Fibroblast of mammary gland (primary cell): ENCODE results near the gene TMPRSS11E.
A peak's percentile ranks its signal among the peaks of the same experiment; 100 is the strongest.

ENCODE experiments used
- DNase-seq: peaks from one replicate; pipeline ENCODE4 v3.0.0-alpha.2; 2010; ENCODE audit warnings: low read depth
- H3K4me3 ChIP-seq: 2 replicates; pipeline ENCODE4 v1.5.1; 2011; ENCODE audit warnings: low read depth, mild to moderate bottlenecking, low read length, moderate library complexity; ENCODE audit not compliant: control insufficient read depth
- TF ChIP-seq, protein P1 (sequence below): conservative IDR thresholded peaks from 2 replicates; pipeline ENCODE4 v1.5.1; 2011; ENCODE audit warnings: low read depth, low read length, inconsistent platforms; ENCODE audit not compliant: control insufficient read depth, insufficient read depth

TMPRSS11E gene

DNA sequence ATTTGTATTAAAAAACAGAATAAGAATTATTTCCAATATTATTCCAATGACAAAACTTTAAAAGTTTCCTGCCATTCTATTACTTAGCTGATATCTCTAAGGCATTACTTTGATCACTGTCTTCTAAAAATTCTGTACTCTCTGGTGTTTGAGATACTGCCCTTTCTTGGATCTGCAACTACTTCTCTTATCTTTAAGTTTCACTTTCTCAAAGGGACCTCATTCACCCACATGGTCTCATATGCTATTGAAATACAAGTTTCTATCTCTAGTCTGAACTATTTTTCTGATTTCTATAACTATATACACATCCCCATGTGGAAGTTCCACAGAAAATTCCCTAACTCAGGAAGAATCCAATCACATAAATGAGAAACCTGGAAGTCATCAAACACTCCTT, 22.2 kb downstream of the TMPRSS11E start:
- DNase-seq: no peak
- H3K4me3 ChIP-seq: no peak overlapping the region
- TF ChIP-seq, protein P1, sequence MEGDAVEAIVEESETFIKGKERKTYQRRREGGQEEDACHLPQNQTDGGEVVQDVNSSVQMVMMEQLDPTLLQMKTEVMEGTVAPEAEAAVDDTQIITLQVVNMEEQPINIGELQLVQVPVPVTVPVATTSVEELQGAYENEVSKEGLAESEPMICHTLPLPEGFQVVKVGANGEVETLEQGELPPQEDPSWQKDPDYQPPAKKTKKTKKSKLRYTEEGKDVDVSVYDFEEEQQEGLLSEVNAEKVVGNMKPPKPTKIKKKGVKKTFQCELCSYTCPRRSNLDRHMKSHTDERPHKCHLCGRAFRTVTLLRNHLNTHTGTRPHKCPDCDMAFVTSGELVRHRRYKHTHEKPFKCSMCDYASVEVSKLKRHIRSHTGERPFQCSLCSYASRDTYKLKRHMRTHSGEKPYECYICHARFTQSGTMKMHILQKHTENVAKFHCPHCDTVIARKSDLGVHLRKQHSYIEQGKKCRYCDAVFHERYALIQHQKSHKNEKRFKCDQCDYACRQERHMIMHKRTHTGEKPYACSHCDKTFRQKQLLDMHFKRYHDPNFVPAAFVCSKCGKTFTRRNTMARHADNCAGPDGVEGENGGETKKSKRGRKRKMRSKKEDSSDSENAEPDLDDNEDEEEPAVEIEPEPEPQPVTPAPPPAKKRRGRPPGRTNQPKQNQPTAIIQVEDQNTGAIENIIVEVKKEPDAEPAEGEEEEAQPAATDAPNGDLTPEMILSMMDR: no peak

DNA sequence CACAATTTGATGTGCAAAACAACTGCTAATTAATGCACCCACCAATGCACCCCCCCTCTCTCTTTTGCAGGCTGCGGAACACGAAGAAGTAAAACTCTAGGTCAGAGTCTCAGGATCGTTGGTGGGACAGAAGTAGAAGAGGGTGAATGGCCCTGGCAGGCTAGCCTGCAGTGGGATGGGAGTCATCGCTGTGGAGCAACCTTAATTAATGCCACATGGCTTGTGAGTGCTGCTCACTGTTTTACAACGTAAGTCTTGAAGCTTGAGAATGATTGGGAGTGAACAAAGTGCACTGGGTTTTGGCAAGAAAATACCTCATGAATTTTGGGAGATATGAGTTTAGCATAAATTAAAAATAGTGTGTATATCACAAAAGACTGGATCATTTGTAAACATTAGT, 28.9 kb downstream of the TMPRSS11E start:
- no peak overlapping the region for H3K4me3 ChIP-seq
- peak; percentile 90 for DNase-seq
- TF ChIP-seq, protein P1: no peak

DNA sequence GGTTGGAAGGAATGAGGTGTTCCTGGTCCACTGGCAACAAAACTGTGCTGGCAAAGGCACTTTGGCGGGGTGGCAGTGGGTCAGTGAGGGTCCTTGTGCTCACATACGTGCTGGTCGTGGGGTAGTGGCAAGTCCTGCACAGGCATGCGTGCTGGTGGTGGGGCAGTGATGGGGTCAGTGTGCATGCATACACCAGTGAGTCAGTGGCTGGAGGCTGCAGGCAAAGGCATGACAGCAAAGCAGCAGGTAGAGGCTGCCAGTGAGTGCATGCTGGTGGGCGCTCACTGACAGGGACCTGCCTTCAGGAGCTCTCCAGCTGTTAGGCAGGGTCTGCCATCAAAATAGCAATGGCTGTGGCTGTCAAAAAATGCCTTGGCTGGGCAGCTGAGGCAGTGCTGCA, 42.1 kb downstream of the TMPRSS11E start:
- DNase-seq: no peak
- TF ChIP-seq, protein P1: no peak
- H3K4me3 ChIP-seq: no peak overlapping the region

DNA sequence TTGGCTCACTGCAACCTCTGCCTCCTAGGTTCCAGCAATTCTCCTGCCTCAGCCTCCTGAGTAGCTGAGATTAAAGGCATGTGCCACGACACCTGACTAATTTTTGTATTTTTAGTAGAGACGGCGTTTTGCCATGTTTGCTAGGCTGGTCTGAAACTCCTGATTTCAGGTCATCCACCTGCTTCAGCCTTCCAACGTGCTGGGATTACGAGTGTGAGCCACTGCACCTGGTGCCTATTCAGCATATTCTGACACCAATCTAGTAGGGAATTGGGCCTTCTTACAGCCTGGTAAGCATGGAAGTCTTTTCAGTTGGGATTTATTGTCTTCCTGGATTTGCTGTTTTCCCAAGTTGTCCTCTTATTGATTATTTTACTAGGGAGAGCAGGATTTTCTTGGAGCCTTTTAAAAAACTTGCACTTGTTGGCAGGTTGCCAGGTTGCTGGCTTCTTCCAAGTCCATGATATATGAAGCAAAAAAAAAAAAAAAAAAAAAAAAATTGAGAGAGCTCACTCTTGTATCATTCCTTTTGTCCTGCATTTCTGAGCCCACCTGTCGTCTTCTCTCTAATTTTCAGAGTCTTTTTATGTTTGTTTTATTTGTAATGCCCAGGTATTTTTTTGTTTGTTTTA, 43.7 kb downstream of the TMPRSS11E start:
- H3K4me3 ChIP-seq: no peak overlapping the region
- TF ChIP-seq, protein P1: no peak
- DNase-seq: peak; percentile 11

DNA sequence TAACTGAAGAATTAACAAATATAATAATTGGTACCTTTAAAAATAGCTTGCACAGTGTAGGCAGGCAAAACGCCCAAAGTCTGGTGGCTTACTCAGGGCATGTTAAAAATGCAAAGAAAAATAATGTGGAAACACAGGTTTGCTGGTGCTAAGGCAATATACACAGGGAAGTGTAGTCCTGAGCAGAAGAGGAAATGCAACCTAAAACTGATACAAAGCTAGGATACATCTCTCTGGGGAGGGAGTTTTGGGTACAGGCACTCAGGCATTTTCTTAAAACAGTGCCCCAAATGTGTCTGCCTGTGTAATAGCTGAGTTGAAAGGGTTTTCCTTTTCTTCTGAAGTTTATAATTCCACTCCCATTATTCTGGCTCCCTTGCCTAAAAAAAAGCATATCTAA, 47.4 kb downstream of the TMPRSS11E start:
- no peak for DNase-seq
- H3K4me3 ChIP-seq: no peak overlapping the region
- TF ChIP-seq, protein P1: no peak

DNA sequence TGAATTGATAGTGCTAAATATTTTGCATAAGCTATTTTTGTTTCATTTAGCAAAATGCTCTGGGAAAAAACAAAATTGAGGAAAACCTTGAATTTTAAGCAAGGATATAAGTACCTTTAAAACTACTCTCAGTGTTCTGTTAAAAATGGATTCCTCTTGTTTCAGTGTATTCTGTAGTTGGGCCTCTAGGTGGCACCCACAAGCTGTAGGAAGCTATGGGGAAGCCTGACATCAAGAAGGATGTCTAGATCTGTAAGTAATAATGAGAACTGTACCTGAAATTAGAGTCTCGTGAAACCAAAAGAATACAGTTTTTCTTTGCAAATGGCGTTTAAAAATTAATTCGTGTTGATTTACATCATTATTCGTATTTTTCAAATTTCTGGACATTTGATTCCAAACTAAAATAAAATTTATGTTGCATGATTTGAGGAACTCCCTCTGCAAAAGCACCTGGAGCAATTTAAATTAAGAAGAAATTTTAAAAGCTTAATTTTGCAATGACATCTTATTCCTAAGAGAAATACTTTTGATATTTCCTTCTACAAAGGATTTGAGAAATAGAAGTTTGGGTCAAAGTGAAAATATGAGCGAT, 51.2 kb downstream of the TMPRSS11E start:
- peak; percentile 66 for DNase-seq
- TF ChIP-seq, protein P1: peak; percentile 91
- H3K4me3 ChIP-seq: no peak overlapping the region
